Measurements from ENCODE around the gene DCANP1.

Gene DCANP1

GRCh38 chr5:135396459-135397055 is 50.6 kb downstream of the DCANP1 start:
- TF ChIP-seq CTCF (IDR thresholded peaks at IDR 0.05; ENCODE audit: low read depth, low read length), result no peak
- H3K4me3 ChIP-seq (ENCODE audit: low read depth, low read length), result no peak overlapping the region

GRCh38 chr5:135395866-135396265 is 51.3 kb downstream of the DCANP1 start:
- TF ChIP-seq CTCF (IDR thresholded peaks at IDR 0.05; ENCODE audit: low read depth, low read length), result no peak
- H3K4me3 ChIP-seq (ENCODE audit: low read depth, low read length), result no peak overlapping the region

GRCh38 chr5:135395451-135395850 is 51.7 kb downstream of the DCANP1 start:
- H3K4me3 ChIP-seq (ENCODE audit: low read depth, low read length), result no peak overlapping the region
- TF ChIP-seq CTCF (IDR thresholded peaks at IDR 0.05; ENCODE audit: low read depth, low read length), result no peak
